ENCODE measurements around the gene AMZ1.
"Not testable (repeated sequence)": the region's sequence is repeated elsewhere in the genome, so short reads cannot be mapped to it uniquely, and the experiment has no call there.

AMZ1 gene

DNA sequence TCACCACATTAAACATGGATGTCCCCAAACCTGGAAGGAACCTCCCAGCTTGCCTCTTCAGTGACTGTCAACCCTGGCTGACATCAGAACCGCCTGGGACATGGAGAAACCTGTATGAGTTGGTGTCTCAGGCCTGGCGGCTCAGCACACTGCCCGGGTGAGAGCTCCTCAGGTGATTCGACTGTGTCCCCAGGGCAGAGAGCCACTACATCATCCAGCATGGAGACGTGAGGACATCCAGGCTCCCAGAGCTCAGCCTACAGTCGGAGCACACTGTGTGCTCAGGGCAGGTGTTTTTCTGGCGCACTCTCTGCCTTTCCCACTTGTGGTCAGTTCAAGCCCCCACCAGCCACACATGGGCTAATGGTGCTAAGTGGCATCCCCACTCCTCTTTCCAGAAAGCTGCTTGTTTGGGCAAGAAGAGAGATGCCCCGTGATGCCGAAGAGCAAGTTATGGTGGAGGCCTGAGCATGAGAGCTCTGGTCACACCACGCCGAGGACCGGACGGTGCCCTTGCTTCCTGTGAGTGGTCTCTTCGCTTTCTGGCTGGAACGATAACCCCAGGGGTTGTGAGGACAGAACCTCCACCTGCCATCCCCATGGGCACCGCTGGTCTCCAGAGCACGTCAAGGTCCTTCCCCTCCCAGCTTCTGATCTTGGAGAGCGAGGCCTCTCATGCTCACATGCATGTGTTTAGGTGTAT, 38.5 kb downstream of the AMZ1 start:
- H3K4me3 ChIP-seq (ENCODE audit: low read depth, low read length): no peak overlapping the region
- DNase-seq (ENCODE audit: low read depth): no peak
- TF ChIP-seq, protein P1, sequence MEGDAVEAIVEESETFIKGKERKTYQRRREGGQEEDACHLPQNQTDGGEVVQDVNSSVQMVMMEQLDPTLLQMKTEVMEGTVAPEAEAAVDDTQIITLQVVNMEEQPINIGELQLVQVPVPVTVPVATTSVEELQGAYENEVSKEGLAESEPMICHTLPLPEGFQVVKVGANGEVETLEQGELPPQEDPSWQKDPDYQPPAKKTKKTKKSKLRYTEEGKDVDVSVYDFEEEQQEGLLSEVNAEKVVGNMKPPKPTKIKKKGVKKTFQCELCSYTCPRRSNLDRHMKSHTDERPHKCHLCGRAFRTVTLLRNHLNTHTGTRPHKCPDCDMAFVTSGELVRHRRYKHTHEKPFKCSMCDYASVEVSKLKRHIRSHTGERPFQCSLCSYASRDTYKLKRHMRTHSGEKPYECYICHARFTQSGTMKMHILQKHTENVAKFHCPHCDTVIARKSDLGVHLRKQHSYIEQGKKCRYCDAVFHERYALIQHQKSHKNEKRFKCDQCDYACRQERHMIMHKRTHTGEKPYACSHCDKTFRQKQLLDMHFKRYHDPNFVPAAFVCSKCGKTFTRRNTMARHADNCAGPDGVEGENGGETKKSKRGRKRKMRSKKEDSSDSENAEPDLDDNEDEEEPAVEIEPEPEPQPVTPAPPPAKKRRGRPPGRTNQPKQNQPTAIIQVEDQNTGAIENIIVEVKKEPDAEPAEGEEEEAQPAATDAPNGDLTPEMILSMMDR (IDR thresholded peaks at IDR 0.05; ENCODE audit: control insufficient read depth, extremely low read depth, insufficient read depth): no peak

DNA sequence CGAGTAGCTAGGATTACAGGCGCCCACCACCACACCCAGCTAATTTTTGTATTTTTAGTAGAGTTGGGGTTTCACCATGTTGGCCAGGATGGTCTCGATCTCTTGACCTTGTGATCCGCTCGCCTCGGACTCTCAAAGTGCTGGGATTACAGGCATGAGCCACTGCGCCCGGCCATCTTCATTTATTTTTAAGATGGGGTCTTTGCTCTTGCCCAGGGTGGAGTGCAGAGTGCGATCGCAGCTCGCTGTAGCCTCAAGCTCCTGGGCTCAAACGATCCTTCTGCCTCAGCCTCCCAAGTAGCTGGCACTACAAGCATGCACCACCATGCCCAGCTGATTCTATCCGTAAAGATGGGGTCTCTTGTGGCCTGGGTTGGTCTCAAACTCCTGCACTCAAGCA, 39.2 kb downstream of the AMZ1 start:
- H3K4me3 ChIP-seq (ENCODE audit: low read depth, low read length); DNase-seq (ENCODE audit: low read depth): not testable (repeated sequence)

DNA sequence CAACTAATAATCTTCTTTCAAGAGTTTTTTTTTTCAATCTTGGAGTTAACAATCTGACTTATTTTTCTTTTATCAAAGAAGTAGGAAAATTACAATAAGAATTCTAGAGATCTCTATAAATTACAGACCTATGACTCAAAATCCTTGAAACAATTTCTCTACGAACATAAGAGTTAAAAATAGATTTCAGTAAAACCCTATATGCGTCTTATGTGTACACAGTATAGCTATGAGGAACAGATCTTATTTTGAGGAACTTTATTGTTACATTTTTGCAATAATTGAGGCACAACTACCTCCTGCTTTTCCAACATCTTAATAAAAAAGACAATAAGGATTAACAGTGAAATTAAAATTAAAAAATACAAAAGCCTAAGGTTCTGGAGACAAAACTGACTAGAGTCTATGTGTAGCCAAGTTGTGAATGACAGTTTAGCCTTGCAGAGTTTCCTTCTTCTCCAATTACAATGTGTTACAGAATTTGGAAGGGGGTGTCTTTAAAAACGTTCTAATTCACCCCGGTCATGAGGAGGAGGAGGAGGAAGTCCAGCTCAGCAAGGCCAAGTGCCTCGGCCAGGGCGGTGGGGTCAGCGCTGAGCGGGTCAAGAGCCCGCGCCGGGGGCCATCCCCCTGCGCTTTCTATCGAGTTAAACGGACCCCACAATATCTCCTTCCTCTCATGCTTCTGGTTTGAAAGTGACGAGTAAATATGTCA, 40.5 kb downstream of the AMZ1 start:
- TF ChIP-seq, protein P1 (IDR thresholded peaks at IDR 0.05; ENCODE audit: control insufficient read depth, extremely low read depth, insufficient read depth): no peak
- DNase-seq (ENCODE audit: low read depth): no peak
- no peak overlapping the region for H3K4me3 ChIP-seq (ENCODE audit: low read depth, low read length)

DNA sequence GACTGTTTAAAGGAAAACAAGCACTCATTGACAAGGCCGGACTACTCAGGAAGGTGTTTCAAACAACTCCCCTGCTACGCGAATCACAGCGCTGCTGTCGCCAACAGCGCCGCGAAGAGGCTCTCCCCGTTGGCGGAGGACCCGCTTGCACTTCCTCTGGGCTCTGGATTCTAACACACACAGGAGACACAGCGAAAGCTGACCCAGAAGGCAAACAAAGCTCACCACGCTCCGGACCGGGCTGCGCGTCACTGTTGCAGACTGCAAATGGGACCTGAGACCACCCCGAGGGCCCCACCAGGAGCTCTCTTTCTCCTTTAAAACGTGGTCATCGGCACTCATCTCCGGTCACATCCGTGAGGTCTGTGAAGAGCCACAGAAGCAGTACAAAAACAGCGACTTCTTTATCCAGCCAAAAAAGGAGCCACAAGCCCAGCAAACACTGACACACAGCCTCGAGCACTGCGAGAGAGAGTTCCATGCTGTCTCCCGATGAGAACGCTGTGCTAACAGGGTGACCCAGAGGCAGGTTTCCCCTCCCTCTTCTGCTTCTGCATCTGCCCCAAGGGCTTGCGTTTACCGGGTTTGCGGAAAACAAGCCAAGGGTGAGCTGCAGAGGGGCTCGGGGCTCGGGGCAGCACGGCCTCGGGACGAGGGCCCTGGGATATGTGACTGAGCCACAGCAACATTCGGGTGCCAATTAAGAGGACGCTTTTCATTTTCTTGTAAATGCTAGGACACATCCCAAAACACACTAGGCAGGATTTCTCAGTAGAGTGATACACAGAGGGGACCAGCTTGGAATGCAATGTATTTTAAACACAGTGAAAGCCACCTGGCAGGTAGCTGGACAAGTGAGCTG, 41.3 kb downstream of the AMZ1 start:
- TF ChIP-seq, protein P1 (IDR thresholded peaks at IDR 0.05; ENCODE audit: control insufficient read depth, extremely low read depth, insufficient read depth): no peak
- H3K4me3 ChIP-seq (ENCODE audit: low read depth, low read length): no peak overlapping the region
- DNase-seq (ENCODE audit: low read depth): no peak

DNA sequence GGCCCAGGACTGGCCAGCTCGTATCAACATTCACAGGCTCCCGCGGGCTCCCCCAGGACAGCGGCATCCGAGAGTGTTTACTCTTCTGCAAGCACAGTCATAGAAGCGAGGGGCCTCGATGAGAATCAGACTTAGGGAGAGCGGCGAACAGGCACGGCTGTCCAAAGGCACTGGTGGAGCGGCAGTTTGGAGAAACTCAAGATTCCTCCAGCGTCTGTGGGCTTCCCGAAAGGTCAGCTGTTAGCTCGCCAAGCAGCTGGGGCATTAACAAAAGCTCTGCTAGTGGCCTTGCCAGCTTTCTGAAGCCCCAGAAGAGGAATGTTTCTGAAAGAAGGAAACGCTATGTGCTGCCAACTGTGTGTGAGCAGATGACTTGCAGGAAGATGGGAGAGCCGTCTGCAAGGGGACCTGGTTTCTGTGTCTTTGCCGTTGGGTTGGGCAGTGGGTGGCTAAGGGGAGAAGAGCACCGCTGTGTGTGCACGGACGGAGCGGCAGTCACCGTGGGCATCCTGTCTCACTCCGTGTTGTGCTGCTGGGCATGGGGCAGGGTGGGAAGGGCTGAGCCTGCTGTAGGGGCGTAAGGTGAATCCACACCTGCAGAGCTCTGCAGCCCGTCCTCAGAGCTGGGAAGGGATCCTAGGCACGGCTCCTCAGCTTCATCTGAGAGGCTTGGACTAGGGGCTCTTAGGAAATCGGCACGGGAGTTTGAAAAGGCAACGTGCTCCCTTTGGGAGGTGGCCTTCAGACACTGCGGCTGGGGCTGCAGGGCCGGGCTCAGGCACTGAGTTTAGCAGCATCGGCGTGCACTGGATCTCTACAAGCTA, 42.1 kb downstream of the AMZ1 start:
- H3K4me3 ChIP-seq (ENCODE audit: low read depth, low read length): no peak overlapping the region
- DNase-seq (ENCODE audit: low read depth): no peak
- TF ChIP-seq, protein P1 (IDR thresholded peaks at IDR 0.05; ENCODE audit: control insufficient read depth, extremely low read depth, insufficient read depth): no peak

DNA sequence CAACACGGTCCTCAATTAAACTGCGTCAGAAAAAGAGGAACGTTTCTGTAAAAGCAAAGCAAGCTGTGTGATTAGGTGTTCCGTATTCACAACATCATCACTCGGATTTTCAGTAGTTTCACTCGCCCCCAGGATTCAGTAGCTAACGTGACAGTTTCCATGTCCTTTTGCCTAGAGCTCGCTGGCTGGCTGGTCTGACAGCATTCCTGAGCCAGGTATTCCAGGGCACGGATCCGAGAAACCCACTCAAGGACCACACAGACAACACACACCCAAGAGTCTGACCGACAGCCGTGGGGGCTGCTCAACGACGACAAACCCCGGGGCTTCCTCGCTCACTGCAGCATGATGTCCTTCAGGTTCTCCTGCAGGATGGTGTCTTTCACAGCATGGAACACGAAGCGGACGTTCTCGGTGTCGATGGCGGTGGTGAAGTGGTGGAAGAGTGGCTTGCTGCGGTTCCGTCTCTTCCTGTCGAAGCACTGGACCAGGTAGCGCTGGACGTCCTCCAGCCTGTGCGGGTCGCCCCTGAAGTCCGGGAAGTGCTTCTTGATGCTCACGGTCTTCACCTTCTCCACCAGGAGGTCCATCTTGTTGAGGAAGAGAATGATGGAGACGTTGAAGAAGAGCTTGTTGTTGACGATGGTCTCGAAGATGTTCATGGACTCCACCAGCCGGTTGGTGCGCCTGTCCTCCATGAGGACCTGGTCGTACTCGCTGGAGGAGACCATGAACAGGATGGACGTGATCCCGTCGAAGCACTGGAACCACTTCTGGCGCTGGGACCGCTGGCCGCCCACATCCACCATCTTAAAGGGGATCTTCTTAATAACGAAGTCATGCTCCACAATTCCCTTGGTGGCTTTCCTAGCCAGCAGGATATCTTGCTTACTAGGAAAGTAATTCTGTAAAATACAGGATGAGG, 43.1 kb downstream of the AMZ1 start:
- no peak overlapping the region for H3K4me3 ChIP-seq (ENCODE audit: low read depth, low read length)
- DNase-seq (ENCODE audit: low read depth): no peak
- TF ChIP-seq, protein P1 (IDR thresholded peaks at IDR 0.05; ENCODE audit: control insufficient read depth, extremely low read depth, insufficient read depth): no peak

Measured in LNCaP clone FGC (cell line).